CD4-positive, alpha-beta T cell treated with Interleukin-17A for 4 hours (primary cell): Measurements from ENCODE around the gene HSP90AB1.

ENCODE experiments used
- DNase-seq: peaks from one replicate; pipeline ENCODE4 v3.0.0-alpha.2; 2020; ENCODE audit warnings: mixed read lengths

Gene HSP90AB1

DNA sequence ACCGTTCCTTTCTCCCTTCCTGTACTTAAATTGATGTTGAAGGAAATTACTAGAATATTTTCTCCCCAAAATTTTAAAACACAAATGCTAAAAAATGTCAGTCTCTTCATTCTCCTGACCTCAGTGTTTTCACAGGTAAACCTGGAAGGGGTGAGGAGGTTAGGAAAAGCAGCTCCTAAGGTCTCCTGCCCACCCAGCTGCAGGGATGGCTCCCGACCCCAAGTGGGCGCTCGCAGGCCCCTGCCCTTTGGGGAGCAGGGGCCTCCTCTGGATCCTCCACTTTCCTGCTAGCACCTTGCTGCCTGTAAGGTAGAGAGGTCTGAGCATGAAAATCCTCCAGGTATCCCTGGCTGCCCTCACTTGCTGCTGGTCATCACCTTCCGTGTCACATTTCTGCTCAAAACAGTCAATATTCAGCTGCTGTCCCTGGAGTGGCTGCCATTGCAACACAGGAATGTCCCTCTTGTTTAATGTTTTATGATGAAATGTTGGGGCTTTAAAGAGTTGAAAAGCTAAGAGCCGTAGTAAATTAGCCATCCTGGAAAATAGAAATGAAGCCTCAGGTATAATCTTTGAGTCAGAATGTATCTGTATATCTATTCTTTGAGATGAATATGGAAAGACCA, 10.9 kb upstream of the HSP90AB1 start:
- DNase-seq: no peak

DNA sequence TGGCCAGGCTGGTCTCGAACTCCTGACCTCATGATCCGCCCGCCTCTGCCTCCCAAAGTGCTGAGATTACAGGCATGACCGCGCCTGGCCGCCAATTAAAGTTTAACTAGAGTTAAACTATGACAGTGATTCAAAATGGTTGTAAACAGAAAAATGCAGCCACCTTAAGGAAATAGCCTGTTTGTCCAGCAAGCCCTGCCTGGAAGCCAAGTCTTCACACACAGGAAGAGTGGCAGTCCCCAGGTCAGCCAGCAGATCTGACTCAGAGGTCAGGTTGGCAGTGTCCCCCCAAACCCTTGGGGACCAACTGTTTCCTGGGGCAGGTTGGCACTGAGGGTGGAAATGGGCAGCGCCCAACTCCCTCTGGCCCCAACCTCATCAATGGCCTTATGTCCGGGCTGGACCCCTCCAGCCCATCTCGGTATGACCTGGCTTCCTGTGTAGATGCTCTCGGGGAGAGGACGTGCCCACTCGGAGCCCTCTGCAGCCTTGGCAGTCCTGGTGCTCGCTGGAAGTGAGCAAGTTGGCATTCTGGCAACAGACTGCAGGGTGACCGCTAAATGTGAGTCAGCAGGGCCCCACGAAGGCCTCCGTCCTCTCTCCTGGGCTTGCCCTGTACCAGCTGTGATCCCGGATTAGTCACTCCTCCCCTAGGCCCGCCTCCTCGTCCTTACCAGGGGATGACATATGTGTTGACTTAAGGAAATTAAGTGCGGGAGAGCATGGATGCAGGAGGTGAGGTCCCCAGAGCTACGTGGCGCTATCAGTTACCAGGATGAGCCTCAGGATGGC, 9.7 kb upstream of the HSP90AB1 start:
- DNase-seq: peak; percentile 85

DNA sequence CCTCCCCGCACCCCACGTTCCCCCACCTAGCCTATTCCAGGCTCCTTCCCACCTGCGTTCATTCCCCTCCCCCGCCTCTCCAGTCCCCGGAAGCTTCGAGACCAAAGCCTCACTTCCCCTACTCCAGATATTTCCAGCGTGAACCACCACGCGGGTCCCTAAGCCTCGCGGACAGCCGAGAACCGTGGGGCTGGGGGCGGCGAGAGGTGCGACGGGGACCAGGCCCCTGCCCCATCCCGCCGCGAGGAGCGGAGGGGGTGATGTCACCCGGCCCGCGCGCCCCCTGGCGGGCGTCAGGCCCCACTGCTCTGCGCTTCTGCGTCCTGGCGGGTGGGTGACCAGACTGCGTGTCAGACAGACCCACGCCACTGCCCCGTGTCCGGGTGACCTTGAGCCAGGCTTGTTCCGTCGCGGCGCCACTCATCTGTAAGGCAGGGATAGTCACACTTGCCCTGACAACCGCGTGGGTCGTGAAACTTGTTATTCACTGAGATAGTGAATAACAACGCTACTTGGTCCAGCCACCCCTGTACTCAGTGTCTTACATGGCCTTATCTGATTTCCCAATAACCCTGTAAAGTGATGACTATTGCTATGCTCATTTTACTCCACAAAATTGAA, 9.0 kb upstream of the HSP90AB1 start:
- peak; percentile 87 for DNase-seq

DNA sequence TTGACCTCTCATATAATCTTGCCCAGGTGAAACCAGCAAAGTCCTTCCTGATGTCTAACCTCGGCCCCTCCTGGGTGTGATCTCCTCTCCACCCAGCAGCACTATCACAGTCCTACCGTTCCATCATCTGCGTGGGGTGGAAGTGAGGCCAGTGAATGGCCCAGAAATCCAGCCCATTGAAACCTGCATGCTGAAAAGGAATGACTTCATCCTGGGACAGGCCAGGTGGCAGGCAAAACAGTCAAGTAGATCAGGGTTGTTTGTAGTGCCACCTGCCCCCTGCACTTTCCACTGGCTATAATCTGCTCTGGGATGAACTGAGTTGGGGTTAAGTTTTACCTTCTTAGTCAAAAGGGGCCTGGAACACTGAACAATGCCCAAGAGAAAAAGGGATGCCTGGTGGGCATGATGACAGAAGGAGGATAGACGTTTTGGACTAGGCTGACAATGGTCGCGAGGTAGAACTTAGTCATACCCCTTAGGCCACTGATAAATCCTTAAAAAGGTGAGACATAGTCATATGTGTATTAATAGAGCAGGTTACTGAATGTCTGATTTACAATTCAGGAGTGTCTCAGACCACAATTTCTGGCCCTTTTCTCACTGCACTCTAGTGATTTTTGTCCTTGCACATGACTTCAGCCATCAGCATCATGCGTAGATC, 8.1 kb upstream of the HSP90AB1 start:
- no peak for DNase-seq

DNA sequence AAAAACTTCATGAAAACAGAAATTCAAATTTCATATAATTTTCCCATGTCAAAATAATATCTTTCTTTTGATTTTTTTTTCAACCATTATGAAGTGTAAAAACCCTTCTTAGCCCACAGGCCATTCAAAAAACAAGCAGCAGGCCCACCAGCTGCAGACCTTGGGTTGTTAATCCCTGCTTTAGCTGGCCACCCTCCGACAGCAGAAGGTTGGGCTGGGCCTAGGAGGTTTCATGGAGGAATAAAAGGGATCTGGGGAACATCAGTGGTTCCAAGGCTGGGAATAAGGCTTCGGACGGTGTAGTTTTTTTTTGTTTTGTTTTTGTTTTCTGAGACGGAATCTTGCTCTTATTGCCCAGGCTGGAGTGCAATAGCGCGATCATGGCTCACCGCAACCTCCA, 3.6 kb upstream of the HSP90AB1 start:
- no peak for DNase-seq

DNA sequence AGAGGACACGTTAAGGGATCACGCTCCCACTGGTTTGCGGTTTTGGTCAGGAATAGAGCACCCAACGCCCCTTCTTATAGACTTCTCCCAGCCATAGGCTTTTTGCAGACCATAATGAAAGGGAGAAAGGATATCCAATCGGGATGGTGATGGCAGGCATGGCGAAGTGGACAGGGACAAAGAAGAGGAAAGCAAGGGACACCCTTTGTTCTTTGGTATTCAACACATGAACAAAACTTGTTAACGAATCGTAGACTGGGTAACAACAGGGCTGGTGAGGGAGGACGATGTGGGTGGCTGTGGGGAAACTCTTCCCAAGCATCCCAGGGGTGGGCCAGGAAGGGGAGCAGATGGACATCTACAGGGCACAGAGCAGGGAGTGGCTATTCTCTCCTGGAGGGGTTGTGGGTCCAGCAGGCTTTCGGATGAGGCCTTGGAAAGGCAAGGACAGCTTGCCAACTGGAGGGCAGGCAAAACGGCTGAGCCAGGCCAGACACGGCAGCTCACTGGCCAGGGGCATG, 1.4 kb upstream of the HSP90AB1 start:
- no peak for DNase-seq

DNA sequence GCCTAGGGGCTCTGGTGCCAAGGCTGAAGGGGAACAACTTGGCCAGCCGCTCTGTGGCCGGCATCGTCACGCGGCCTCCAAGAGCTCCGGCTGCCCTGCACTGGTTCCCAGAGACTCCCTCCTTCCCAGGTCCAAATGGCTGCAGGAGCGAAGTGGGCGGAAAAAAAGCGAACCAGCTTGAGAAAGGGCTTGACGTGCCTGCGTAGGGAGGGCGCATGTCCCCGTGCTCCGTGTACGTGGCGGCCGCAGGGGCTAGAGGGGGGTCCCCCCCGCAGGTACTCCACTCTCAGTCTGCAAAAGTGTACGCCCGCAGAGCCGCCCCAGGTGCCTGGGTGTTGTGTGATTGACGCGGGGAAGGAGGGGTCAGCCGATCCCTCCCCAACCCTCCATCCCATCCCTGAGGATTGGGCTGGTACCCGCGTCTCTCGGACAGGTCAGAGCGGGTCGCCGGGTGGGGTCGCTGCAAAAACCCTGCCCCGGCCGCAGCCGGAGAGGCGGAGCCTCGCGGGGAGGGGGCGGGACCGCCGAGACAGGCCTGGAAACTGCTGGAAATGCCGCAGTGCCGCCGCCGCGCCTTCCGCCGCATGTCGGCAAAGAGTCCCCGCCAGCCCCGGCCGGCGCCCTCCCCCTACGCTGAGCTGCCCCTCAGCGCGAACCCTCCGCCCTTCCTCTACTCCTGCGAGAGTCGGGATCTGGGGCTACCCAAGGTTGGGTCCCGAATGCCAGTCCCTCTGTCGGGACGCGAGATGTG, 814 bp upstream of the HSP90AB1 start:
- peak; percentile 89 for DNase-seq

DNA sequence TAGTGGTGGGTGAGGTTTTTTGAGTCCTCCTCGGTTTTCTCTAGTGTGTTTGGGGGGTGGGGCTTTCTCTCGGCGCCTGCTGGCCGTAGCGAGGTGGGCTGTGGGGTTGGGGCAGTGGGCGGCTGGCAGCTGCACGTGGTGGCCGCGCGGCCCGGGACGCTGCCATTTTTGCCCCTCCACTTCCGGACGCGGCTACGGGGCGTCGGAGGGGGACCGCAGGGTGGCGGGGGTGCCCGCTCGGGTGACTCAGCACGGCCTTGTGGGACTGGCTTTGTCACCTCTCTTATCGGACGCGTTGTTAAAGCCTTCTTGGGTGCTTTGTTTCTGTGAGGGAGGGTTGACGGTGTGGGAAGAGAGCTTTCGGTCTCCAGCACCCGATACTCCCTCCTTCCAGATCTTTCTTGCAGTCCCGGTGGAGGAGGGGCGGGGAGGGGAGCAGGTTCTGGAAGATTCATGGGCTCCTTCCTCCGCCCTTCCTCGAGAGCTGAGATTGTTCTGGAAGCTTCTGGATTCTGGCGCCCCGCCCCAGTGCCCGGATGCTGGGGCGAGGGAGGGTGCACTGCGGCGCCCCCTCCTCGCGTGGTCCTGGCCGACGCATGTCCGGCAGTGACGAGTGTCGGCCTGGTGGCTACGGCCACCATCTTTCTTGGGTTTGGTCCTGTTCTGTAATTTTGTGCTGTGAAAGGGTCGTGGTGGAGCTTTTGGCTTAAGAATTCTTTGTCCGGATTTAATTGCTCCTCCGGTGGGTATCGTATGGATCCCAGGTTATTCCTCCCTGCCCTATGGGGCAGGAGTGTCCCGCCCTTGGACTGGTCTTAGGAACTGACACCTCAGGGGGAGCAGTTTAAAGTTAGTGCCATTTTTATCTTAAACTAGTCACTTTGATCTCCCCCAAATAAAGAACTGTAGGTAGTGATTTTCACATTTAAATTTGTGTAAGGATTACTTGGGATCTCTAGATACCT, 719 bp downstream of the HSP90AB1 start:
- DNase-seq: peak; percentile 90

DNA sequence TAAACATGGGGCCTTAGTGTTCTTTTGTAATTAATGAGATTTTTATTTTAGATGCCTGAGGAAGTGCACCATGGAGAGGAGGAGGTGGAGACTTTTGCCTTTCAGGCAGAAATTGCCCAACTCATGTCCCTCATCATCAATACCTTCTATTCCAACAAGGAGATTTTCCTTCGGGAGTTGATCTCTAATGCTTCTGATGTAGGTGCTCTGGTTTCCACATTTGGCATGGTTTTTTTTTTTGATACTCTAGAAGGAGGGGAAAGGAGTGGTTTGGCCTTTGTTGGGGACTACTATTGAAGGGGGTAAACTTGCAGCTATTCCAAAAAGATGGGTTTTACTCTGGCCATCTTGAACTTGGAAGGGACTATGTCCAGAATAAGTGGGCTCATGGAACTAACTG, 1.7 kb downstream of the HSP90AB1 start:
- DNase-seq: no peak

DNA sequence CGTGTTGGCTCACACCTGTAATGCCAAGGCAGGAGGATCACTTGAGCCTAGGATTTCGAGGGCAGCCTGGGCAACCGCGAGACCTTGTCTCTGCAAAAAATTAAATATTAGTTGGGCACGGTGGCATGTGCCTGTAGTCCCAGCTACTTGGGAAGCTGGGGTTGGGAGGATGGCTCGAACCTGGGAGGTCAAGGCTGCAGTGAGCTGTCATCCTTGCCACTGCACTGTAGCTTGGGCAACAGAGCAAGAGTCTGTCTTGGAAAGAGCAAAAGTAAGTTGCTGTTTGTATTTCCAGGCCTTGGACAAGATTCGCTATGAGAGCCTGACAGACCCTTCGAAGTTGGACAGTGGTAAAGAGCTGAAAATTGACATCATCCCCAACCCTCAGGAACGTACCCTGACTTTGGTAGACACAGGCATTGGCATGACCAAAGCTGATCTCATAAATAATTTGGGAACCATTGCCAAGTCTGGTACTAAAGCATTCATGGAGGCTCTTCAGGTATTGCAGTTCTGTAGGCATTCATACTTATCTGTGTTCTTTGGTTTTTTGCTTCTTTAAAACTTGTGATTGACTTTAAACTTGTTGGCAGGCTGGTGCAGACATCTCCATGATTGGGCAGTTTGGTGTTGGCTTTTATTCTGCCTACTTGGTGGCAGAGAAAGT, 2.3 kb downstream of the HSP90AB1 start:
- DNase-seq: no peak

DNA sequence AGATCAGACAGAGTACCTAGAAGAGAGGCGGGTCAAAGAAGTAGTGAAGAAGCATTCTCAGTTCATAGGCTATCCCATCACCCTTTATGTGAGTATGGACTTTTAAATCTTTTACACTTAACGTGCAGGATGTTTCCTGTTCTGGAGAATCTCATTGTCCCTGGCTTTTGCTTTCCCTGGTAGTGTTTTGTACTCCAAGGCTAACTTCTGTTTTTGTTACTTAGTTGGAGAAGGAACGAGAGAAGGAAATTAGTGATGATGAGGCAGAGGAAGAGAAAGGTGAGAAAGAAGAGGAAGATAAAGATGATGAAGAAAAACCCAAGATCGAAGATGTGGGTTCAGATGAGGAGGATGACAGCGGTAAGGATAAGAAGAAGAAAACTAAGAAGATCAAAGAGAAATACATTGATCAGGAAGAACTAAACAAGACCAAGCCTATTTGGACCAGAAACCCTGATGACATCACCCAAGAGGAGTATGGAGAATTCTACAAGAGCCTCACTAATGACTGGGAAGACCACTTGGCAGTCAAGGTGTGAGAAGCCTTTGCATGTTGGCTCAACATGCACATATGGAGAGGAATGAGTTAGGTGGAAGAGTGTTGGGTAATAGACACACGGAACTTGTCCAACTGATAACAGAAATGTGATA, 3.3 kb downstream of the HSP90AB1 start:
- no peak for DNase-seq

DNA sequence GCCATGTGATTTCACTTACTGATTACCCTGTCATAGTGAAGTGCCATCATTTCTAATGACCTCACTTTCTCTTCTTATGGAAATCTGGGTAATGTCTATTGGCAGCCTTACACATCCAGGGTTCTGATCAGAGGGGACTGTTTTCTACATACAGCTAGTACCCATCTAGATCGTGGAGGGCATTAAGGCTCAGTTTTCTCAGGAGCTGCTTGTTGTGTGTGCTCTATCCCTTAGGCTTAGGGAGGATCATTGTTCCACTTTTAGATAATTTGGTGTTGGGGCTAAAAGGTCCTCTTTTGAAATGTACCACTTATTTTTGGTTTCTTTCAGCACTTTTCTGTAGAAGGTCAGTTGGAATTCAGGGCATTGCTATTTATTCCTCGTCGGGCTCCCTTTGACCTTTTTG, 3.8 kb downstream of the HSP90AB1 start:
- DNase-seq: no peak

DNA sequence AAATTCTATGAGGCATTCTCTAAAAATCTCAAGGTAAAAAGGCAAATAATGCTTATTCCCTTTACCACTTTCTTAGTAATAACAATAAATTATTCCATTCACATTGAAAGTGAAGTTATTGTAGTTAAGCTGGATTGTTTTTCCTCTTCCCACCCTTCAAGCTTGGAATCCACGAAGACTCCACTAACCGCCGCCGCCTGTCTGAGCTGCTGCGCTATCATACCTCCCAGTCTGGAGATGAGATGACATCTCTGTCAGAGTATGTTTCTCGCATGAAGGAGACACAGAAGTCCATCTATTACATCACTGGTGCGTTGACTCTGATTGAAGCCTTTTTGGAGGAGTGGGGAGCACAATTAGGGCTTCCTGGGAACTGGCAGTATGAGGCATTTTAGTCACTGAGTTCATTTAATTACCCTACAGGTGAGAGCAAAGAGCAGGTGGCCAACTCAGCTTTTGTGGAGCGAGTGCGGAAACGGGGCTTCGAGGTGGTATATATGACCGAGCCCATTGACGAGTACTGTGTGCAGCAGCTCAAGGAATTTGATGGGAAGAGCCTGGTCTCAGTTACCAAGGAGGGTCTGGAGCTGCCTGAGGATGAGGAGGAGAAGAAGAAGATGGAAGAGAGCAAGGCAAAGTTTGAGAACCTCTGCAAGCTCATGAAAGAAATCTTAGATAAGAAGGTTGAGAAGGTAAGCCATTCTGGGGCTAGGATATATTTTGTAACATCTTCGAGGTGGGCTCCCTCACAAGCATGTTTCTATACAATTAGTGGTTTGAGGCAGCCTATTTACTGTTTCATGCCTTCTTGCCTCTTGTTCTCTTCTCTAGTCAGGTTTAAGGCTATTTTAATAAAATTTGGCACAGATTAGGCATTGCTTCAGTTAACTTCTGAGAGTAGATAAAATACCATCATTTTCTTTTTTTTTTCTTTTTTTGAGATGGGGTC, 4.9 kb downstream of the HSP90AB1 start:
- no peak for DNase-seq

DNA sequence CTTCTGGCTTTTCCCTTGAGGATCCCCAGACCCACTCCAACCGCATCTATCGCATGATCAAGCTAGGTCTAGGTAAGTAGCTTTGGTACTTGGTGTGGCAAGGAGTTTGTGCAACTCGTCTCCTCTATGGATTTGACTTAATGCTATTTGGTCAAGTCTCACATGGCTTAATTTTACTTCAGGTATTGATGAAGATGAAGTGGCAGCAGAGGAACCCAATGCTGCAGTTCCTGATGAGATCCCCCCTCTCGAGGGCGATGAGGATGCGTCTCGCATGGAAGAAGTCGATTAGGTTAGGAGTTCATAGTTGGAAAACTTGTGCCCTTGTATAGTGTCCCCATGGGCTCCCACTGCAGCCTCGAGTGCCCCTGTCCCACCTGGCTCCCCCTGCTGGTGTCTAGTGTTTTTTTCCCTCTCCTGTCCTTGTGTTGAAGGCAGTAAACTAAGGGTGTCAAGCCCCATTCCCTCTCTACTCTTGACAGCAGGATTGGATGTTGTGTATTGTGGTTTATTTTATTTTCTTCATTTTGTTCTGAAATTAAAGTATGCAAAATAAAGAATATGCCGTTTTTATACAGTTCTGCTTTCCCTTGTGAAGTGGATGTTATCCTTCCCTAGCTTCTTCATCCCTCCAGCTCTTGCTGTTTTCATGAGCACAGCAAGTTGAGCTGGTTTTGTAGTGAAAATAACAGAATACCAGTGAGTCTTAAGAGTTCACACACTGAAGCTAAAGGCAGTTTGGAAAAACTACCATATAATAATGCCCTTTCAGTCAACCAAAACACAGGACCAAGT, 6.6 kb downstream of the HSP90AB1 start:
- DNase-seq: peak; percentile 71

DNA sequence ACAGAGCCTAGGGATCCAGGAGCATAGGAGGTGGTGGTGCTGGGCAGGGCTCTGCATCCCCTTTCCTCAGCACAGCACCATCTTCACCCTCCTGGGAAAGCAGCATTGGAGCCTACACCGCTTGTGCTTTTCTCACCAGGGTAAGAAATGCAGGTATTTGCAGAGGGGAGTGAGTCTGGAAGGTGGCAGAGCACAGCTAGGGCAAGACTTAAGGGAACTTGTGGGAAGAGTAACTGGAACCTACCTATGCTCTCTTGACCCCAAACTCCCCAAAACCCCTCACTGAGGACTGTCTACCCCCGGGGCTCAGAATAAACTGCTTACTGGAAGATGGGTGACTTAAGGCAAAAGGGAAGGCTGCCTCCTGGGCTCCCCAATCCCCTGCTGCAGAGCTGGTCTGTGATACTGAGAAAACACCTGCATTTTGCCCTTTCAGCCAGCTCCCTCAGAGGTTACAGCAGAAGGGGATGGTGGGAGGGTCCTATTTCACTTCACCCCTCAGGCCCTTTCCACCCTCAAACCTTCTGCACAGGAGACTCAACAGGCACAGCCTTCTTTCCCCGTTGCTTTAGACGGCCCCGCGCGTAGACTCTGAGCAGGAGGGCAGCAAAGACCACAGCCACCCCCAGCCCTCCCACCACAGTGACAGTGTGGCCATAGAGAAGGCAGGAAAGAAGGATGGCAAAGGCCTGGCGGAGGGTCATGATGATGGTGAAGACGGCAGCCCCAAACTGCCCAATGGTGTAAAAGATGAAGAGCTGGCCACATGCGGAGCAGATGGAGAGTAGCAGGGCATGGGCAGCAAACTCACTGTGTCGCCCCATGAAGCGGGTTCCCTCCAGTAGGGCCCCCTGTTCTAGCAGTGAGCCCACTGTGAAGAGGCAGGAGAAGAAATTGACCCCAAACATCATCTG, 7.5 kb downstream of the HSP90AB1 start:
- DNase-seq: no peak

DNA sequence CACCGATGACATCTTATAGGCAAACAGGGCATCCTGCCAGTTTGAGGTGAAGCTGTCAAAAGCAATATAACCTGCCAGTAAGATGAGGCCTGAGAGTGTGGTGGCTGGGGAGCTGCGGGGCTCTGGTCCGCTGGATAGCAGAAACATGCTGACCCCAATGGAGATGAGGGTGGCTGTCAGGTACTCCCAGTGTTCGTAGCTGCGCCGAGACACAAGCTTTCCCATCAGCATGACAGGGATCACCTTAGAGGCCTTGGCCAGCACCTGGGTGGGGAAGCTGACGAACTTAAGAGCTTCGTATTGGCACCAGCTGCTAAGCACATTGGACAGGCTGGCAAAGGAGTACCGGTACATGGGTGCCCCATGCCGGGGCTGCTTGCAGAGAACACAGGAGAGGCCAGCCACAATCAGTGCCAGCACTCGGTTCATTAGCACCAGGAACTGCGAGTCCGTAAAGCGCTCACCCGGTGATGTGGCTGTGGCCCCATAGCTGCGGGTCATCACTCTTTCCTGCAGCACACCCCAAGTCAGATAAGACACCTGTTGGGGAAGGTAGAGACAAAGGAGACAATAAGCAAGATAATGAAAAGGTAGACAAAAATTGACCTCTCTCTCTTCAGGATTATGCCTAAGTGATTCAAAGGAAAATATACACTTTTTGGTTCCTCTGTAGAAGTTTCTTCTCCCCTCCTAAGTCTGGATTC, 8.4 kb downstream of the HSP90AB1 start:
- no peak for DNase-seq
